GM23248 (cell line): ENCODE measurements around the gene GALNT14. TPM values are rescaled to one million over a fixed set of nuclear protein-coding genes. Genes with fewer than 3 reads are reported as not detected.

Experiments used
- DNase-seq: peaks from one replicate; pipeline ENCODE4 v3.0.0-alpha.2; 2015
- H2AFZ ChIP-seq: fragments of 200-600 bp; sonication (generic); 2 replicates; pipeline ENCODE4 v1.6.1; 2016; ENCODE audit warnings: antibody characterized with exemption
- H3F3A ChIP-seq: fragments of 200-600 bp; sonication (generic); 2 replicates; pipeline ENCODE4 v1.6.1; 2016; ENCODE audit warnings: mild to moderate bottlenecking, antibody characterized with exemption, mixed run types; ENCODE audit not compliant: insufficient read depth
- H3K27ac ChIP-seq: fragments of 200-600 bp; sonication (generic); 2 replicates; pipeline ENCODE4 v1.5.1; 2016; ENCODE audit warnings: mild to moderate bottlenecking
- H3K27me3 ChIP-seq: fragments of 200-600 bp; sonication (generic); replicated peaks from 2 replicates; pipeline ENCODE4 v1.6.1; 2016; ENCODE audit warnings: mild to moderate bottlenecking; ENCODE audit not compliant: insufficient read depth
- H3K36me3 ChIP-seq: fragments of 200-600 bp; sonication (generic); 2 replicates; pipeline ENCODE4 v1.6.1; 2016; ENCODE audit warnings: low read depth, mild to moderate bottlenecking
- H3K4me1 ChIP-seq: fragments of 200-600 bp; sonication (generic); 2 replicates; pipeline ENCODE4 v1.6.1; 2016; ENCODE audit warnings: mild to moderate bottlenecking; ENCODE audit not compliant: insufficient read depth
- H3K4me2 ChIP-seq: fragments of 200-600 bp; sonication (generic); one replicate; pipeline ENCODE4 v1.6.1; 2016; ENCODE audit warnings: mild to moderate bottlenecking; ENCODE audit not compliant: unreplicated experiment
- H3K4me3 ChIP-seq: fragments of 200-600 bp; sonication (generic); 2 replicates; pipeline ENCODE4 v1.5.1; 2016; ENCODE audit warnings: mild to moderate bottlenecking
- H3K79me2 ChIP-seq: fragments of 200-600 bp; sonication (generic); 2 replicates; pipeline ENCODE4 v1.6.1; 2016; ENCODE audit warnings: mild to moderate bottlenecking; ENCODE audit not compliant: insufficient read depth
- H3K9ac ChIP-seq: fragments of 200-600 bp; sonication (generic); 2 replicates; pipeline ENCODE4 v1.6.1; 2016; ENCODE audit warnings: mild to moderate bottlenecking
- H3K9me2 ChIP-seq: fragments of 200-600 bp; sonication (generic); 2 replicates; pipeline ENCODE4 v1.6.1; 2016; ENCODE audit warnings: mixed run types, mild to moderate bottlenecking, moderate library complexity; ENCODE audit not compliant: insufficient read depth
- H3K9me3 ChIP-seq: fragments of 200-600 bp; sonication (generic); one replicate; pipeline ENCODE4 v1.6.1; 2017; ENCODE audit warnings: low read depth
- H4K20me1 ChIP-seq: fragments of 200-600 bp; sonication (generic); 2 replicates; pipeline ENCODE4 v1.6.0; 2016; ENCODE audit not compliant: insufficient read depth
- EZH2 ChIP-seq: fragments of 200-600 bp; sonication (generic); IDR thresholded peaks from 2 replicates; pipeline ENCODE4 v1.6.1; 2018; ENCODE audit warnings: antibody characterized with exemption, mild to moderate bottlenecking; ENCODE audit not compliant: insufficient read depth, poor library complexity, severe bottlenecking
- EZH2phosphoT487 ChIP-seq: fragments of 200-600 bp; sonication (generic); IDR thresholded peaks from 2 replicates; pipeline ENCODE4 v1.6.1; 2018; ENCODE audit warnings: antibody characterized with exemption, moderate library complexity, mild to moderate bottlenecking, low read depth; ENCODE audit not compliant: insufficient read depth
- WGBS, 2 experiments: methylation state at CpG; one replicate each; pipeline ENCODE4 v1.1.6; 2015 to 2017; ENCODE audit warnings: low lambda C conversion rate in 2 of 2, low coverage in 1 of 2; ENCODE audit errors: missing lambda C conversion rate in 2 of 2; 5-methylcytosine and 5-hydroxymethylcytosine counted together
- in situ Hi-C: fragments of 300-500 bp; cut with MboI; formaldehyde crosslinking; loops from 2 replicates; pipeline ENCODE4 v1.15.0; 2020
- polyA plus RNA-seq: library from polyadenylated mRNA; unstranded; fragments of >200 nt; fragmentation: Nextera tagmentation; extraction: Ambion mirVana; gene quantifications from 2 replicates; pipeline ENCODE4 v1.2.1, GENCODE V29; 2016
- total RNA-seq: library from RNA; depleted of rRNA; stranded (reverse); fragments of >200 nt; shearing (Covaris generic); gene quantifications from 2 replicates; pipeline ENCODE4 v1.2.3, GENCODE V29; 2014

The GALNT14 gene
- total and polyA plus RNA-seq, 2 experiments from 2014 or later, result 3.2 to 3.5 TPM

DNA sequence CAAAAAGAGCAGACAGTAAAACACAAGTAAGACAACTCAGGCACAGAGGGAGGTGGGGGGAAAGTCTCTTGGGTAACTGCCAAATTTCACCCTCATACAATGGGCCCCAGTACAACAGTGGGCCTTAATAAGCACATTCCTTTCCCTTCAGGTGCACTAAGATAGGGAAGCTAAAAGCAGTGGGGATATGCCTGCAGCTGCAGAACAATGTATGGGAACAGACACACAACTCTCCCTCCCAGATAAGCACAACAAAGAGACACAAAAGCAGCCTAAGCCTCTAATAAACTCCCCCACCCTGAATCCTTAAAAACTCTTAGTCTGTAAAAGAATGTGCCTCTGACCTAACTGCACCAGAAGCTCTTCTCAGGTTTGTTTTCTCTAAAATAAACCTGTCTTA, 24.5 kb downstream of the GALNT14 start:
- no peak overlapping the region for H3K9ac ChIP-seq
- 0 out of 2 replicates have a peak, but pooled peaks cover 4% of the 10 kb centered on the region for H3K27me3 ChIP-seq
- H3F3A ChIP-seq, result no peaks in the 10 kb centered on the region
- no peak for DNase-seq
- in situ Hi-C loops, result no loop called here
- no peak overlapping the region for H3K4me3 ChIP-seq
- H2AFZ ChIP-seq, result no peak overlapping the region
- H3K36me3 ChIP-seq, result no peaks in the 10 kb centered on the region
- H3K9me3 ChIP-seq, result no peaks in the 10 kb centered on the region
- no peaks in the 10 kb centered on the region for H3K79me2 ChIP-seq
- H4K20me1 ChIP-seq, result no peaks in the 10 kb centered on the region
- TF ChIP-seq EZH2phosphoT487, result no peak
- no peak for TF ChIP-seq EZH2
- no peak overlapping the region for H3K4me2 ChIP-seq
- H3K27ac ChIP-seq, result no peak overlapping the region
- H3K4me1 ChIP-seq, result no peaks in the 10 kb centered on the region
- H3K9me2 ChIP-seq, result no peaks in the 10 kb centered on the region

GRCh38 chr2:31112544-31112943, 25.7 kb downstream of the GALNT14 start:
- in situ Hi-C loops, result no loop called here
- Histone ChIP-seq H4K20me1 (no peaks in the 10 kb centered on the region), H3K9me3 (no peaks in the 10 kb centered on the region), H3K9me2 (no peaks in the 10 kb centered on the region), H3K27ac (no peak overlapping the region), H3K79me2 (no peaks in the 10 kb centered on the region), H3K27me3 (no peaks in the 10 kb centered on the region), H3K4me3 (no peak overlapping the region), H3F3A (no peaks in the 10 kb centered on the region), H3K4me2 (no peak overlapping the region), H2AFZ (no peak overlapping the region), H3K4me1 (no peaks in the 10 kb centered on the region), H3K9ac (no peak overlapping the region), H3K36me3 (no peaks in the 10 kb centered on the region)
- 77 to 87% methylated on average over 3 of the region's 3 CpGs for WGBS, 2 experiments
- no peak for TF ChIP-seq EZH2phosphoT487
- TF ChIP-seq EZH2, result no peak
- DNase-seq, result no peak

DNA sequence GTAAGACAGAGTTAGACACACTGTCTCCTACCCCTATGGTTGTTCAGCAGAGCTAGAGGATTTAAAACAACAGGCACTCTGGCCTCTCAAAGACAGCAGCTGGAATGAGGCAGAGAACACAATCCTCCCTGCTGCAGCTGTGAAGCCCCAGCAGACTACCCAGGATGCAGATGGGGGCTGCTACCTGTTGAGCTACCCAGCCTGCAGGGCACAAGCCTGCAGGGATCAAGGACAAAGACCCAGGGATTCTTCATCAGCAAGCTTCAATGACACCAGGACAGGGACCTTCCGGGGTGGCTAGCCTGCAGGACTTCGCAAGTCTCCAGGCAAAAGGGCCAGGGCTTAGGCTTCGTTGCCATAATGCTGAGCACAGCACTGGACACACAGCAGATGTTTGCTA, 27.2 kb downstream of the GALNT14 start:
- Histone ChIP-seq H3K9ac (no peak overlapping the region), H3K9me2 (no peaks in the 10 kb centered on the region), H3K4me2 (no peak overlapping the region), H3K27me3 (no peaks in the 10 kb centered on the region), H3F3A (no peaks in the 10 kb centered on the region), H3K27ac (no peak overlapping the region), H3K36me3 (no peaks in the 10 kb centered on the region), H4K20me1 (no peaks in the 10 kb centered on the region), H2AFZ (no peak overlapping the region), H3K4me1 (no peaks in the 10 kb centered on the region), H3K79me2 (no peaks in the 10 kb centered on the region), H3K9me3 (no peaks in the 10 kb centered on the region), H3K4me3 (no peak overlapping the region)
- TF ChIP-seq EZH2 (no peak), EZH2phosphoT487 (no peak)
- in situ Hi-C loops, result no loop called here
- 59 to 68% methylated on average over 3 of the region's 3 CpGs for WGBS, 2 experiments
- DNase-seq, result no peak

- 49 to 50% methylated on average over 3 of the region's 3 CpGs for WGBS, 2 experiments
- no peak for TF ChIP-seq EZH2phosphoT487
- no peak for TF ChIP-seq EZH2
- no peaks in the 10 kb centered on the region for H3F3A ChIP-seq
- no peaks in the 10 kb centered on the region for H3K79me2 ChIP-seq
- H3K27ac ChIP-seq, result no peak overlapping the region
- H4K20me1 ChIP-seq, result no peaks in the 10 kb centered on the region
- in situ Hi-C loops, result no loop called here
- no peak for DNase-seq
- H2AFZ ChIP-seq, result no peak overlapping the region
- no peak overlapping the region for H3K4me2 ChIP-seq
- no peaks in the 10 kb centered on the region for H3K4me1 ChIP-seq
- H3K9ac ChIP-seq, result no peak overlapping the region
- H3K9me2 ChIP-seq, result no peaks in the 10 kb centered on the region
- no peaks in the 10 kb centered on the region for H3K36me3 ChIP-seq
- H3K4me3 ChIP-seq, result no peak overlapping the region
- H3K27me3 ChIP-seq, result no peaks in the 10 kb centered on the region
- H3K9me3 ChIP-seq, result no peaks in the 10 kb centered on the region
These were observed 27.8 kb downstream of the GALNT14 start for GRCh38 chr2:31110431-31110830.

DNA sequence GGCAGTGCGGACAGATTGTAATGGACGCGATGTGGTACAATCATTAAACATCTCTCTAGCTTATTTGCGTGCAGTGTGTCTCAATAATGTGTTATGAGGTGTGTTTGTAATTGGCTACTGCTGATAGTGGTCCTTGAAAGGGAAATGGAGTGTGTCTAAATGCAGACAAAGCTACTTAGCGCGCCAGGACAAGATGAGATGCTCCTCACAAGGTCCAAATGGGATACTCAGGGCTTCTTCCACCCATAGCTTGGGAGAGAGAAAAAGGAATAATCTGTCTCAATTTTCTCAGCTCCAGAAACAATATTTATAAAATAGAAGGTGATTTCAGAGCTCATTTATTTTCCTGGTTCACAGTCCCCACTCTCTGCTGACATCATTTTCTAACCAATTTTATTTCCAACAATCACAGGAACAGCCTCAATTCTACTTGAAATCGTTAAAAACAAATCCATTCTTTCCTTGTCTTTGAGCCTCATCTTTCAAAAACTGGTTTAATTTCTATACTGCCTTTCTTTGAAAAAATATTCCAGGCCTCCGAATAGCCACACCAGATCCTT, 28.5 kb downstream of the GALNT14 start:
- Histone ChIP-seq H3K4me3 (no peak overlapping the region), H3K9me3 (no peaks in the 10 kb centered on the region), H3K4me2 (no peak overlapping the region), H3K36me3 (no peaks in the 10 kb centered on the region), H3K79me2 (no peaks in the 10 kb centered on the region), H3K4me1 (no peaks in the 10 kb centered on the region), H4K20me1 (no peaks in the 10 kb centered on the region), H3K27ac (no peak overlapping the region), H2AFZ (no peak overlapping the region), H3K27me3 (no peaks in the 10 kb centered on the region), H3K9me2 (no peaks in the 10 kb centered on the region), H3F3A (no peaks in the 10 kb centered on the region), H3K9ac (no peak overlapping the region)
- WGBS, 2 experiments, result 70 to 71% methylated on average over 8 of the region's 8 CpGs
- in situ Hi-C loops, result no loop called here
- no peak for DNase-seq
- no peak for TF ChIP-seq EZH2
- TF ChIP-seq EZH2phosphoT487, result no peak
